ENCODE data around the gene ALDH1A1.

The ALDH1A1 gene

GRCh38 chr9:72913382-72914009 lies 39.4 kb downstream of the ALDH1A1 start:
- DNase-seq = no peak

- DNase-seq = no peak
Measured at GRCh38 chr9:72912476-72913381, 40.1 kb downstream of the ALDH1A1 start.

GRCh38 chr9:72911816-72912215 lies 41.0 kb downstream of the ALDH1A1 start:
- DNase-seq = no peak

GRCh38 chr9:72911247-72911775 lies 41.5 kb downstream of the ALDH1A1 start:
- DNase-seq = no peak

- DNase-seq = no peak
Measured at GRCh38 chr9:72909428-72909827, 43.4 kb downstream of the ALDH1A1 start.

- DNase-seq = no peak
Measured at GRCh38 chr9:72907421-72907820, 45.4 kb downstream of the ALDH1A1 start.

- DNase-seq = no peak
Measured at GRCh38 chr9:72906810-72907209, 46.0 kb downstream of the ALDH1A1 start.

- no peak for DNase-seq
Measured at GRCh38 chr9:72905514-72906480, 47.1 kb downstream of the ALDH1A1 start.

- no peak for DNase-seq
Measured at GRCh38 chr9:72904267-72905093, 48.4 kb downstream of the ALDH1A1 start.

GRCh38 chr9:72903103-72903502 lies 49.8 kb downstream of the ALDH1A1 start:
- no peak for DNase-seq

GRCh38 chr9:72902268-72902667 lies 50.6 kb downstream of the ALDH1A1 start:
- DNase-seq = no peak

GRCh38 chr9:72899734-72900477 lies 52.9 kb downstream of the ALDH1A1 start:
- no peak for DNase-seq

- no peak for DNase-seq
Measured at GRCh38 chr9:72898784-72899733, 53.8 kb downstream of the ALDH1A1 start.

- DNase-seq = no peak
Measured at GRCh38 chr9:72898360-72898759, 54.5 kb downstream of the ALDH1A1 start.

GRCh38 chr9:72897069-72897649 lies 55.7 kb downstream of the ALDH1A1 start:
- DNase-seq = no peak

- DNase-seq = no peak
Measured at GRCh38 chr9:72896439-72896838, 56.4 kb downstream of the ALDH1A1 start.

GRCh38 chr9:72895122-72895521 lies 57.7 kb downstream of the ALDH1A1 start:
- no peak for DNase-seq

GRCh38 chr9:72894342-72894741 lies 58.5 kb downstream of the ALDH1A1 start:
- DNase-seq = no peak

- DNase-seq = no peak
Measured at GRCh38 chr9:72893437-72893836, 59.4 kb downstream of the ALDH1A1 start.

- DNase-seq = no peak
Measured at GRCh38 chr9:72891043-72891442, 61.8 kb downstream of the ALDH1A1 start.
